ENCODE measurements around the gene CCN5. TPM values are rescaled to one million over a fixed set of nuclear protein-coding genes. Genes with fewer than 3 reads are reported as not detected.

Gene CCN5
- total and polyA plus RNA-seq, 2 of the 13 experiments (the other 11 are each of a cell fraction or from before 2014, with no cell fraction given): 0.12 TPM; not detected in 1

GRCh38 chr20:44776980-44777379, 61.8 kb downstream of the CCN5 start (continued):
- TF ChIP-seq DNMT1 (CRISPR knock-in tag; IDR thresholded peaks at IDR 0.05) (no peak), EP300 (IDR thresholded peaks at IDR 0.05; ENCODE audit: low read depth in 2 of 2, low read length in 2 of 2) (no peak), EP300 (CRISPR knock-in tag; IDR thresholded peaks at IDR 0.05; ENCODE audit: borderline replicate concordance) (no peak), PRPF4 (IDR thresholded peaks at IDR 0.05; ENCODE audit: low read depth, low read length, poor library complexity, severe bottlenecking) (no peak), ZNF17 (CRISPR knock-in tag; IDR thresholded peaks at IDR 0.05) (no peak), ZNF552 (CRISPR knock-in tag; IDR thresholded peaks at IDR 0.05; ENCODE audit: borderline replicate concordance) (no peak), PRDM15 (CRISPR knock-in tag; IDR thresholded peaks at IDR 0.05) (no peak), ZBTB3 (CRISPR knock-in tag; IDR thresholded peaks at IDR 0.05; ENCODE audit: borderline replicate concordance, low read depth) (no peak), MTF2 (CRISPR knock-in tag; IDR thresholded peaks at IDR 0.05; ENCODE audit: borderline replicate concordance) (no peak), MXD3 (CRISPR knock-in tag; IDR thresholded peaks at IDR 0.05) (no peak), ZFYVE20 (CRISPR knock-in tag; IDR thresholded peaks at IDR 0.05; ENCODE audit: borderline replicate concordance, low read depth) (no peak), ZBTB10 (CRISPR knock-in tag; IDR thresholded peaks at IDR 0.05; ENCODE audit: borderline replicate concordance) (no peak), GLMP (CRISPR knock-in tag; IDR thresholded peaks at IDR 0.05; ENCODE audit: borderline replicate concordance) (no peak), ZZZ3 (CRISPR knock-in tag; IDR thresholded peaks at IDR 0.05; ENCODE audit: borderline replicate concordance) (no peak), MAF1 (CRISPR knock-in tag; IDR thresholded peaks at IDR 0.05; ENCODE audit: borderline replicate concordance) (peak; percentile 80; the same call in 1 of the 2 replicates), NR2F1 (CRISPR knock-in tag; IDR thresholded peaks at IDR 0.05) (no peak), ZNF841 (CRISPR knock-in tag; IDR thresholded peaks at IDR 0.05; ENCODE audit: borderline replicate concordance) (no peak), DDIT3 (CRISPR knock-in tag; IDR thresholded peaks at IDR 0.05) (no peak), ZNF713 (CRISPR knock-in tag; IDR thresholded peaks at IDR 0.05) (no peak), PLSCR1 (CRISPR knock-in tag; IDR thresholded peaks at IDR 0.05; ENCODE audit: borderline replicate concordance) (no peak)
